IPS-18a (cell line): Measurements from ENCODE around the gene ARID2.

Source experiments
- H3K27ac ChIP-seq: one replicate; pipeline ENCODE4 v1.5.1; 2013; ENCODE audit warnings: low read length
- H3K27me3 ChIP-seq: one replicate; pipeline ENCODE4 v1.6.1; 2013; ENCODE audit warnings: mild to moderate bottlenecking, low read length; ENCODE audit not compliant: control insufficient read depth, insufficient read depth
- H3K36me3 ChIP-seq: one replicate; pipeline ENCODE4 v1.6.1; 2013; ENCODE audit warnings: low read depth, low read length; ENCODE audit not compliant: control insufficient read depth
- H3K4me1 ChIP-seq: one replicate; pipeline ENCODE4 v1.6.1; 2013; ENCODE audit warnings: low read depth, low read length; ENCODE audit not compliant: control insufficient read depth
- H3K4me3 ChIP-seq: one replicate; pipeline ENCODE4 v1.5.1; 2013; ENCODE audit warnings: low read length
- H3K9ac ChIP-seq: one replicate; pipeline ENCODE4 v1.6.1; 2013; ENCODE audit warnings: mild to moderate bottlenecking, low read length, moderate library complexity
- H3K9me3 ChIP-seq: one replicate; pipeline ENCODE4 v1.6.1; 2013; ENCODE audit warnings: low read depth, low read length; ENCODE audit not compliant: control insufficient read depth

ARID2 gene

DNA sequence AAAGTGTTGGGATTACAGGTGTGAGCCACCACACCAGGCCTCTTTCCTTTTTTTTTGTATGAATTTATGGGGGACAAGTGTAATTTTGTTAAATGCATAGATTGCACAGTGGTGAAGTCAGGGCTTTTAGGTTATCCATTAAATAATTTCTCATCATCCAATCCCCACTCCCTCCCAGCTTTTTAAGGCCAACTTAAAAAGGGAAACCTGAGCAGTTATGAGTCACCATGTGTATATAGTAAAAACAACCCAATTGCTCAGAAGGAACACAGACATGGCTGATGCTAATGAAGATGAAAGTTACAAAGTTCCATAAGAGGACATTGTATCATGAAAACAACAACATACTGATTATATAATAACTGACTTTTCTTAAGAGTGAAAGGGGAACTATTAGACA, 25.6 kb upstream of the ARID2 start:
- Histone ChIP-seq H3K27ac (no peak overlapping the region), H3K36me3 (no peaks in the 10 kb centered on the region), H3K4me3 (no peak overlapping the region), H3K9ac (no peak overlapping the region), H3K27me3 (no peaks in the 10 kb centered on the region), H3K9me3 (no peaks in the 10 kb centered on the region), H3K4me1 (no peaks in the 10 kb centered on the region)

DNA sequence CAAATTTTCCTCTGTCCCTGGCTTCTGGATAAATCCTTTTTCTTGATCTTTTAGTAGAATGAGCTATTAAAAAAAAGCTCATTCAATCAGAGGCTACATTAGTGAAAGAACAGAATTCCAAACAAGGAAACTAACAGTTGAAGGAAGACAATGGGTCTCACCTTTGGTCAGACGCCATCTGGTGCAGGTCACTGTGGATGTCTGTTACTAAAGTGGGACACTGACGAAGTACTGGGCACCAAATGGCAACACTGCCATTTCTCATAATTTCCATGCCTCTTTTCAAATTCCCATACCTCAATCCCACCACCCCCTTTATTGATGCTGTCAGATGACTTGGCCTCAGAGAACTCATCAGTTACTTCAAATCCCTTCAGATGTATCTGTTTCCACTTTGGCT, 24.5 kb upstream of the ARID2 start:
- Histone ChIP-seq H3K9ac (no peak overlapping the region), H3K4me1 (no peaks in the 10 kb centered on the region), H3K27ac (no peak overlapping the region), H3K4me3 (no peak overlapping the region), H3K36me3 (no peaks in the 10 kb centered on the region), H3K9me3 (no peaks in the 10 kb centered on the region), H3K27me3 (no peaks in the 10 kb centered on the region)

DNA sequence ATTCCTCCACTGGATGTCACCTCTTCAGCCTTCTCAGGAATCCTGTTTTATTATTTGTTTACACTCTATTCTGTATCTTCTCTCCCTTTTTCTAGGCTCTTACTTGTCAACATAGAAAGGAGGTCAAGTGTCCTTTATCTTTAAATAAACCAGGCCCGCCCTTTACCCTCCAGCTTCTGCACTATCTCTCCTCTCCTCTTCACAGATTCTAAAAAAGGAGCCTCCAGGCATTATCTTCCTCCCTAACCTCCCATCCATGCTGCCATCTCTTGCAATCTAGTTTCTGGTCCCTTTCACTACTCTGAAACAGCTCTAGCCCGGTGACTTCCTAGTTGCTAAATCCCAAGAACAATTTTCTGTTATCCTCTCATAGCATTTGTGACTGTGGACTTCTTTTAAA, 24.1 kb upstream of the ARID2 start:
- H3K9ac ChIP-seq, result no peak overlapping the region
- no peak overlapping the region for H3K4me3 ChIP-seq
- no peak overlapping the region for H3K27ac ChIP-seq
- H3K27me3 ChIP-seq, result no peaks in the 10 kb centered on the region
- H3K36me3 ChIP-seq, result no peaks in the 10 kb centered on the region
- H3K9me3 ChIP-seq, result no peaks in the 10 kb centered on the region
- H3K4me1 ChIP-seq, result no peaks in the 10 kb centered on the region

GRCh38 chr12:45707241-45707857, 22.2 kb upstream of the ARID2 start:
- no peak overlapping the region for H3K4me3 ChIP-seq
- H3K9ac ChIP-seq, result no peak overlapping the region
- H3K27ac ChIP-seq, result no peak overlapping the region
- no peaks in the 10 kb centered on the region for H3K9me3 ChIP-seq
- no peaks in the 10 kb centered on the region for H3K27me3 ChIP-seq
- H3K4me1 ChIP-seq, result no peaks in the 10 kb centered on the region
- no peaks in the 10 kb centered on the region for H3K36me3 ChIP-seq

- Histone ChIP-seq H3K4me3 (no peak overlapping the region), H3K4me1 (no peaks in the 10 kb centered on the region), H3K36me3 (no peaks in the 10 kb centered on the region)
These were observed 21.1 kb upstream of the ARID2 start for GRCh38 chr12:45708363-45708762.

GRCh38 chr12:45708901-45709300, 20.6 kb upstream of the ARID2 start:
- H3K36me3 ChIP-seq, result no peaks in the 10 kb centered on the region
- H3K9me3 ChIP-seq, result no peaks in the 10 kb centered on the region
- no peak overlapping the region for H3K9ac ChIP-seq
- H3K4me1 ChIP-seq, result no peaks in the 10 kb centered on the region
- no peaks in the 10 kb centered on the region for H3K27me3 ChIP-seq
- H3K27ac ChIP-seq, result no peak overlapping the region
- H3K4me3 ChIP-seq, result no peak overlapping the region

More at GRCh38 chr12:45708363-45708762, 21.1 kb upstream of the ARID2 start:
- H3K27ac ChIP-seq, result no peak overlapping the region
- H3K9ac ChIP-seq, result no peak overlapping the region
- no peaks in the 10 kb centered on the region for H3K27me3 ChIP-seq
- H3K9me3 ChIP-seq, result no peaks in the 10 kb centered on the region

DNA sequence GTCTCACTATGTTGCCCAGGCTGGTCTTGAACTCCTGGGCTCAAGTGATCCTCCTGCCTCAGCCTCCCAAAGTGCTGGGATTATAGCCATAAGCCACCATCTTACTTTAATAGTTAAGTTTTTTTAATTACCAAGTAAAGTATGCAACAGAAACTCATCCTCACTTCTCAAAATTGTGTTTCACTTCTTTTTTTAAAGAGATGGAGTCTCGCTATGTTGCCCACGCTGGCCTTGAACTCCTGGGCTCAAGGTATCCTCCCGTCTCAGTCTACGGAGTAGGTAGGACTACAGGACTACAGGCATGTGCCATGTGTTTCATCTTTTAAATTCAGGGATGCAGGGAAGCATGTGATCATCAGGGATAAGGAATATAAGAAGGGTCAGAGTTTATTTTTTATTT, 17.2 kb upstream of the ARID2 start:
- Histone ChIP-seq H3K9me3 (no peaks in the 10 kb centered on the region), H3K4me3 (no peak overlapping the region), H3K4me1 (no peaks in the 10 kb centered on the region), H3K27me3 (no peaks in the 10 kb centered on the region), H3K36me3 (no peaks in the 10 kb centered on the region), H3K27ac (no peak overlapping the region), H3K9ac (no peak overlapping the region)

DNA sequence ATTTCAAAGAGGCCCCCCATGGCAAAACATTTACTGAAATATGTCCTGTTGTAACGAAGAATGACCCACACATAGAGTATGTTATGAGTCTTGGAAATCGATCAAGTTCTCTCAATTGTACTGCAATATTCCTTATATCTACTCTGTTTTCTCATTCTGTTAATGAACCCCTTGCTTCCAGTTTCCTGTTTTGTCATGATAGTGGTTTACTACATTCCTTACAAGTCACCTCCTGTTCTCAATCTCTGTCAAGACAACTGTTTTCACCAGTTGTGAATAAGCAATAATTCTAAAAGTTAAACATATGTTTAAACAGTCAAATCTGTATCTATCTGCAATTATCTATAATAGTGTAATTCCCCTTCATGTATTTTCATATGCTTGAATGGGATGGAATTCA, 16.4 kb upstream of the ARID2 start:
- Histone ChIP-seq H3K36me3 (no peaks in the 10 kb centered on the region), H3K27ac (no peak overlapping the region), H3K4me1 (no peaks in the 10 kb centered on the region), H3K27me3 (no peaks in the 10 kb centered on the region), H3K9me3 (no peaks in the 10 kb centered on the region), H3K9ac (no peak overlapping the region), H3K4me3 (no peak overlapping the region)

DNA sequence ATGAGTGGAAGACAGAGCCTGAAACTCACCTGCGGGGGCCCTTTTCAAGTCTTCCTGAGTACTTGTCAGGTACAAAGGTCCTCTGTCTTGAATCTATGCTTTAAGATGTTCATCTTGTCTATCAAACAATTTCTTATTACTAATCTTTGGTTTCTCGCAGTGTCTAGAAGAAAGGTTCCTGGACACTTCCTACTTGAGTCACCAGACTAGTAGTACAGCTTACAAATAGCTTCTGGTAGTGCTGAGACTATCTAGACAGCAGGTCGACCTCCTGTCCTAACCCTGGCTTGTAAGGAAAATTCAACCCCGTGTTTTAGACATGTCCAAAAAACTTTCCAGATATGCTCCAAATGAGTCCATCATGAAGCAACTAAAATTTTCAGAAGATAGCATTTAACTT, 11.2 kb upstream of the ARID2 start:
- Histone ChIP-seq H3K9me3 (no peaks in the 10 kb centered on the region), H3K27ac (no peak overlapping the region), H3K9ac (no peak overlapping the region), H3K36me3 (no peaks in the 10 kb centered on the region), H3K4me1 (no peaks in the 10 kb centered on the region), H3K4me3 (no peak overlapping the region), H3K27me3 (no peaks in the 10 kb centered on the region)

DNA sequence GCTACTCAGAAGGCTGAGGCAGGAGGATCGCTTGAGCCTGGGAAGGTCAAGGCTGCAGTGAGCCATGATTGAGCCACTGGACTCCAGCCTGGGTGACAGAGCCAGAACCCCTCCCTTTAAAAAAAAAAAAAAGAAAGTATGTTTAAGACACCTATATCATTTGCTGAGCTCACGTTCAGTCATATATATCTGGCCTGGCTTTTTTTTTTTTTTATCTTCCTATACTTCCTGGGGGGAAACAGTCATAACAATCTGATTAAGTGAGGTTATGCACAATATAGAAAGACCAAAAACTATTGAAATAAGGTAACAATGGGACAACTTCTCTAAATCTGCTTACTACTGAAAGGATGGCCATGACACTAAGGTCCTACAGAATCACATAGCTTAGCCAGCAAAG, 9.4 kb upstream of the ARID2 start:
- H3K4me3 ChIP-seq, result no peak overlapping the region
- H3K4me1 ChIP-seq, result peaks cover 4% of the 10 kb centered on the region
- H3K36me3 ChIP-seq, result no peaks in the 10 kb centered on the region
- no peaks in the 10 kb centered on the region for H3K27me3 ChIP-seq
- no peak overlapping the region for H3K27ac ChIP-seq
- no peak overlapping the region for H3K9ac ChIP-seq
- no peaks in the 10 kb centered on the region for H3K9me3 ChIP-seq

- no peak overlapping the region for H3K27ac ChIP-seq
- no peak overlapping the region for H3K9ac ChIP-seq
- H3K36me3 ChIP-seq, result no peaks in the 10 kb centered on the region
- H3K9me3 ChIP-seq, result no peaks in the 10 kb centered on the region
- H3K27me3 ChIP-seq, result no peaks in the 10 kb centered on the region
- no peak overlapping the region for H3K4me3 ChIP-seq
- peaks cover 10% of the 10 kb centered on the region for H3K4me1 ChIP-seq
These were observed 8.1 kb upstream of the ARID2 start for GRCh38 chr12:45721369-45721768.

DNA sequence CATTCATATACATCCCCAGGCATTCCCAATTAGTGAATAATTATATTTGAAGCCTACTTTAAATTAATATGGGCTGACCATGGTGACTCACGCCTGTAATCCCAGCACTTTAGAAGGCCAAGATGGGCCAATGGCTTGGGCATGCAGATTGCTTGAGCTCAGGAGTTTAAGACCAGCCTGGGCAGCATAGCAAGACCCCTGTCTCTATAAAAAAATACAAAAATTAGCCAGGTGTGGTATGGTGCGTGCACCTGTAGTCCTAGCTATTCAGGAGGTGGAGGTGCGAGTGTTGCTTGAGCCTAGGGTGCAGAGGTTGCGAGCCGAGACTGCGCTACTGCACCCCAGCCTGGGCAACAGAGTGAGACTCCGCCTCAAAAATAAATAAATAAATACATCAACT, 7.6 kb upstream of the ARID2 start:
- no peak overlapping the region for H3K4me3 ChIP-seq
- no peak overlapping the region for H3K27ac ChIP-seq
- H3K4me1 ChIP-seq, result peaks cover 10% of the 10 kb centered on the region
- no peak overlapping the region for H3K9ac ChIP-seq
- no peaks in the 10 kb centered on the region for H3K36me3 ChIP-seq
- no peaks in the 10 kb centered on the region for H3K9me3 ChIP-seq
- no peaks in the 10 kb centered on the region for H3K27me3 ChIP-seq
